Thyroid gland (tissue), 4 donors: ENCODE results near the gene MICU2.

ENCODE experiments used
- CTCF ChIP-seq, 6 experiments: fragments of 200-600 bp in 3 of 6; fragments of 450-650 bp in 3 of 6; sonication (generic) in 3 of 6; IDR thresholded peaks; one replicate each; pipeline ENCODE4 v1.5.1; 2016 to 2019; ENCODE audit warnings: antibody characterized with exemption in 6 of 6, mild to moderate bottlenecking in 2 of 6, inconsistent platforms in 1 of 6, moderate library complexity in 1 of 6
- POLR2A ChIP-seq, 2 donors: fragments of 450-650 bp; IDR thresholded peaks; one replicate each; pipeline ENCODE4 v1.6.1; 2017; ENCODE audit warnings: antibody characterized with exemption in 2 of 2, mild to moderate bottlenecking in 2 of 2, moderate library complexity in 1 of 2

- TF ChIP-seq POLR2A (IDR thresholded peaks at IDR 0.05) (no peak), CTCF (IDR thresholded peaks at IDR 0.05) (no peak)
Measured at GRCh38 chr13:21550918-21551317, 53.1 kb downstream of the MICU2 start.
